NB4 (cell line): Measurements from ENCODE around the gene MYO15A.
A peak's percentile ranks its signal among the peaks of the same experiment; 100 is the strongest.

Experiments
- DNase-seq: peaks from one replicate; pipeline ENCODE4 v3.0.0; 2010; ENCODE audit warnings: low read depth
- H3K4me3 ChIP-seq: one replicate; pipeline ENCODE4 v1.5.1; 2011; ENCODE audit warnings: mild to moderate bottlenecking, low read depth, low read length, moderate library complexity
- CTCF ChIP-seq: IDR thresholded peaks from one replicate; pipeline ENCODE4 v1.5.1; 2012; ENCODE audit warnings: low read depth, low read length
- MAX ChIP-seq: IDR thresholded peaks from 2 replicates; pipeline ENCODE4 v1.6.1; 2011; ENCODE audit warnings: low read depth, low read length
- MYC ChIP-seq: IDR thresholded peaks from 2 replicates; pipeline ENCODE4 v1.6.1; 2011; ENCODE audit warnings: low read depth, low read length
- POLR2A ChIP-seq: IDR thresholded peaks from 2 replicates; pipeline ENCODE4 v1.6.1; 2011; ENCODE audit warnings: mild to moderate bottlenecking; ENCODE audit not compliant: insufficient read length; ENCODE audit errors: extremely low read depth

MYO15A gene

DNA sequence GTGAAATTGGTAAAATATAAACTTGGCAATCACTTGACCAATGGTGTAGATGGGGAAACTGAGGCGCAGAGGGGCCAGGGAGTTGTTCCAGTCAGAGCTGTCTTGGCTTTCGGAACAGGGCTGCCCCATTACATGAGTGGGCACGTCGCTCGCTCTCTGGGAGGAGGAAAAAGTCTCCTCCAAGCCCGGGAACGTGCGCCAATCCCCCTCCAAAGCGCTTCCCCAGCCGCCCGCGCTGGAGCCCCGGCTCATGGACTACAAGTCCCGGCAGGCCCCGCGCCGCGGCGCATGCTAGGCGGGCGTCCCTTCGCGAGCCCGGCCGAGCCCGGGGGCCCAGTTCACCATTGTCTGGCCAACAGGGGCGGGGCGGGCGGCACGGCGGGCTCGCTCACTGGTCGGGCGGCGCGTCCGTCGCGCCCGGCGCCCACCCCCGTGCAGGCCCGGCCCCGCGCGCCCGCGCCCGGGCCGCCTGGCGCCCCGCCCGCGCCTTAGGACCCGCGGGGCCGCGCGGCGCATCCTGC, 116.6 kb downstream of the MYO15A start, which contains the start of gene LLGL1:
TSS of gene LLGL1 (plus strand) at position 515 of the 521 bp plus-strand sequence. CDS start 48 bp downstream, outside the sequence.
- peak; percentile 97 for DNase-seq
- peak; percentile 4 for TF ChIP-seq POLR2A
- no peak for TF ChIP-seq CTCF
- TF ChIP-seq MYC: peak; percentile 58
- peak; percentile 51; the same call in 1 of the 2 replicates for TF ChIP-seq MAX

DNA sequence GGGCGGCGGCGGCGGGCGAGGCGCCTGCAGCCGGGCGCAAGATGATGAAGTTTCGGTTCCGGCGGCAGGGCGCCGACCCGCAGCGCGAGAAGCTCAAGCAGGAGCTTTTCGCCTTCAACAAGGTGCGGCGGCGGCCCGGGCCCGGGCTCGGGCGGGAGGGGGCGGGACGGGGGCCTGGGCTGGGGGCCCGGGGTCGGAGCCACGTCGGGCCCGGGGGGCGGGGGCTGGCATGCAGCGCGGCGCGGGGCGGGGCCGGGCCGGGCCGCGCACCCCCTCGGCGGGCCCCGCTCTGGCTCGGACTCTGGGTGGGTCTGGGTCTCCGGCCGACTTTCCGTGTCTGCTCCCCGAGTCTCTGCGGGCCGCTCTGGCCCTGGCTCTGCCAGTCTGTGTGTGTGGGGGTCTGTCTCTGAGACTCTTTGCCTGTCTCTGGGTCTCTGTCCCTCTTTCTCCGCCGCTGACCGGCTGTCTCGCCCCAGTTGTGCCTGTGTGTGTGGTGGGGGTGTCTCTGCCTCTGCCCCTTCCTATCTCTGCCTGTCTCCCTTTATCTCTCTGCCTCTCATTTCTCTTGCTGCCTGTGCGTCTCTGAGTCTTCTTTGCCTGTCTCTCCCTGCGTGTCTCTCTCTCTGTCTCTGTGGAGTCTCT, 117.2 kb downstream of the MYO15A start:
- H3K4me3 ChIP-seq: peak overlapping the region; percentile 77
- peak; percentile 30 for DNase-seq
- TF ChIP-seq MAX: no peak
- no peak for TF ChIP-seq CTCF
- TF ChIP-seq MYC: no peak
- TF ChIP-seq POLR2A: peak; percentile 19

More for the DNA sequence above, 116.6 kb downstream of the MYO15A start, which contains the start of gene LLGL1:
- H3K4me3 ChIP-seq: peak within 1 kb of the TSS; percentile 77

- no peak for TF ChIP-seq CTCF
- TF ChIP-seq MYC: no peak
- TF ChIP-seq POLR2A: no peak
- no peak for TF ChIP-seq MAX
- H3K4me3 ChIP-seq: peak overlapping the region; percentile 77
- DNase-seq: peak; percentile 36
These were observed 117.9 kb downstream of the MYO15A start for GRCh38 chr17:18226284-18226945.

DNA sequence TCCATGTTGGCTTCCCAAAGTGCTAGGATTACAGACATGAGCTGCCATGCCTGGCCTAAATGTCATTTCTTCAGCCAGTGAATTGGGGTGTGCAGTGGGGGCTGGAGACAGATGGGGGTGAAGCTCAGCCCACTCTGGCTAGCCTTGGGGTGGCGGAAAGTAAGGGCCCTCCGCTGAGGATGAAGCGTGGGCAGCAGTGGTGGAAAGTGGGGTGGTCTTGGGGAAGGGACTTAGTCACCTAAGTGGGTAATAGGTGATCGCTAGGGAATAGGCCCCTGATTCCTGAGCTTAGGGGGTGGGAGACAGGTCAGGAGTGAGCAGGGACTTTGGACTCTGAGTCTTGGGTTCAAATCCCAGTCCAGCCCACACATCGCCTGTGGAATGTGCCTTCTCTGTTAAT, 119.1 kb downstream of the MYO15A start:
- DNase-seq: no peak

DNA sequence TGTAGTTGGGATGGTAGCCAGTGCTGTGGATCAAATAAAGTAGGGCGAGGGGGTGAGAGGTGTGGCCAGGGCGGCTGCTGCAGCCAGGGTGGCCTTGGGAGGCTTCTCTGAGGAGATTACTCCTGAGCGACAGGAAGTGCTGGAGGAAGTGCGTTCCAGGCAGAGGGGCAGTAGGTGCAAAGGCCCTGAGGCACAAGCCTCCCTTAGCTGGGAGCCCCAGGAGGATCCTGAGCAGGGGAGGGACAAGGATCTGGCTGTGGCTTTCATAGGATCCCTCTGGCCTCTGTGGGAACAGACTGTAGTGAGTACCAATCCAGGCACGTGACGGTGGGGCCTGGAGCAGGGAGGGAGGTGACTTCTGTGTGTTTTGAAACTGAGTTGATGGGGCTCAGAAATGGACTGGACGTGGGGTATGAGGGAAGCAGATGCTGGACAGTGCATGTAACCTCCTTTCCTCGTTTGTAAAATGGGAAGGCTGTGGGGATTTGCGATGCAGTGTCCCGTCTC, 119.7 kb downstream of the MYO15A start:
- TF ChIP-seq MAX (no peak), POLR2A (no peak), MYC (no peak)
- no peak overlapping the region for H3K4me3 ChIP-seq
- no peak for DNase-seq

More for the DNA sequence above, 119.1 kb downstream of the MYO15A start:
- H3K4me3 ChIP-seq: no peak overlapping the region
- TF ChIP-seq MAX: no peak

GRCh38 chr17:18229254-18229653, 120.7 kb downstream of the MYO15A start:
- DNase-seq: no peak
- TF ChIP-seq MYC (no peak), POLR2A (no peak)
- no peak overlapping the region for H3K4me3 ChIP-seq
